Measurements from ENCODE around the gene ETV2.
A peak's percentile ranks its signal among the peaks of the same experiment; 100 is the strongest.
"Not testable (repeated sequence)": the region's sequence is repeated elsewhere in the genome, so short reads cannot be mapped to it uniquely, and the experiment has no call there.

ETV2 gene

DNA sequence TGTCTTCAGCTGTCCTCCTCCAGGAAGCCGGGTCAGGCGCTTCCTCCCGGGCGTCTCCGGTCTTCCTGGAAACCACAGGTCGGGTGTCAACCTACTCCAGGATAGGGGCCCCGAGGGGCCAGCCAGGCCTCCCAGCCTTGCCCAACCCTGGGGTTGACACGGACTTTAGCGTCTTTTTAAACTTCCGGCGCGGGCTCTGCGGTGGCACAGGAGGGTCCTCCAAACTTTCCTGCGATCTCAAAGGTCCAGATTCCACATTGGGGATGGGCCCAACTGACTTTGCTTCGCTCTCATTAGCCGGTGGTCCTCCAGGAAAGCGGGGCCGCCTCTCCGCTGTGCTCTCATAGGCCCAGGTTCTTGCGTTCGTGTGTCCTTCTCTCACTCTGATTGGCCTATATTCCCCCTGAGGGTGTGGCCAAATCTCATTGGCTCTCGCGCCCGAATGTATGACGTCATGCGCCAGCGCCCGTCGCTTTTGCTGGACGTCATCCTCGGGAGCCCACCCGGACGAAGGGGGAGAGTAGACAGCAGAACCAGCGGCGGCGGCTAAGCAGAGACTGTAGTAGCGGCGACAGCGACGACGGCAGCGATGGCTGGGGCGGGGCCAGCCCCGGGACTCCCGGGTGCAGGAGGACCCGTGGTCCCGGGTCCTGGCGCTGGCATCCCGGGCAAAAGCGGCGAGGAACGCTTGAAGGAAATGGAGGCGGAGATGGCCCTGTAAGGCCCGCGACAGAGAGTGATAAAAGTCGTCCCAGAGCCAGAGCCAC lies 12.8 kb upstream of the ETV2 start, which contains the start of gene RBM42:
RBM42 (plus strand) TSS at position 472 of the 767 bp plus-strand sequence; CDS start at position 590, 118 bp downstream.
- peak; percentile 96 to 97 for DNase-seq

DNA sequence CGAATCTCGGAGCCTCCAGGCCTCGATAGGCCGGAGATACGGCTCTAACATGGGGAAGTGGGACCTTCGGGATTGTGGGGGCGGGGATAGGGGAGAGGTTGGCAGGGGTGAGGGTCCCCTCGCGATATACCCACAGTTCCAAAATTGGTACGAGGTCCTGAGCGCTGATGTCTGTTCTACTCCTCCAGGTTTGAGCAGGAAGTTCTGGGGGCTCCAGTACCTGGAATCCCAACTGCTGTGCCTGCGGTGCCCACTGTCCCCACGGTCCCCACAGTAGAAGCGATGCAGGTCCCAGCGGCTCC lies 12.3 kb upstream of the ETV2 start:
- no peak for DNase-seq

DNA sequence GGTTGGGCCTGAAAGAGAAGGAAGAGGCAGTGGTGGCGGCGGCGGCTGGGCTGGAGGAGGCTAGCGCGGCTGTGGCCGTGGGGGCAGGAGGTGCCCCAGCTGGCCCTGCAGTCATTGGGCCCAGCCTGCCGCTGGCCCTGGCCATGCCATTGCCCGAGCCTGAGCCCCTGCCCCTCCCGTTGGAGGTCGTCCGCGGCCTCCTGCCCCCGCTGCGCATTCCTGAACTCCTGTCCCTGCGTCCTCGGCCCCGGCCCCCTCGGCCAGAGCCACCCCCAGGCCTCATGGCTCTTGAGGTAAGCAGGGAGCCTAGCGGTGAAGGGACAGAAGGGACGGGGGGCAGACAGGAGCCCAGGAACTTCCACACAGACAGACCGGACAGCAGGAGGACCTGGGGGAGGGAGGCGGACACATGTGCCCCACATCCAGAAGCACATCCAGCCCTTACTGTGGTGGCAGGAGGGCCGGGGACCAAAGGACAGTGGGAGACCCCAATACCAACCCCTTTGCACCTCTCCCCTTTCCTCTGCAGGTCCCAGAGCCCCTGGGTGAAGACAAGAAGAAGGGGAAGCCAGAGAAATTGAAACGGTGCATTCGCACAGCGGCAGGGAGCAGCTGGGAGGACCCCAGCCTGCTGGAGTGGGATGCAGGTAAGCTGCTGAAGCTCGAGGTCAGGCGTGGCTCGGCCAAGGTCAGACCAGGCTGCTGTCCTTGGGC lies 7.7 kb upstream of the ETV2 start:
- DNase-seq = no peak

DNA sequence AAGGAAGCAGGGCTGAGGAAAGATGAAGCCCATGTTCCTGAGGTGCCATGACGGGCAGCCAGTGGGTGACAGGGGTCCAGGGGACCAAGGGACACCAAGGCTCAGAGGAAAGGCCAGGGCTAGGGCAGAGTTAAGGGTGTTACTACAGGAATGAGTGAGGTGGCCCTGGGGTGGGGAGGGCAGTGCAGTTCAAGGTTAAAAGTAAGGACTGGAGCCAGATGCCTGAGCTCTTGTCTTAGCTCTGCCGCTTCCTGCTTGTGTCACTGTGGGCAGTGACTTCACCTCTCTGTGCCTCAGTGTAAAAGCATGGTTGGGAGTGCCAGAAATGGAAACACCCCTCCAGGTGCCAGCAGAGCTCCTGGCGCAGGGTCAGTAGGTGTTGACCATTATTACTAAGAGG lies 4.9 kb upstream of the ETV2 start:
- DNase-seq = no peak

DNA sequence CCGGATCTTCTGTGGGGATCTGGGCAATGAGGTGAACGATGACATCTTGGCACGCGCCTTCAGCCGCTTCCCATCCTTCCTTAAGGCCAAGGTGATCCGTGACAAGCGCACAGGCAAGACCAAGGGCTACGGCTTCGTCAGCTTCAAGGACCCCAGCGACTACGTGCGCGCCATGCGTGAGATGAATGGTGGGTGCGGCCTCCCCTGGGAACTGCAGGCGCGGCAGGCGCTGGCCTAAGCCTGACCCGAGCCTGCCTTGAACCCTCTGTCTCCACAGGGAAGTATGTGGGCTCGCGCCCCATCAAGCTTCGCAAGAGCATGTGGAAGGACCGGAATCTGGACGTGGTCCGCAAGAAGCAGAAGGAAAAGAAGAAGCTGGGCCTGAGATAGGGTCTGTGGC lies 4.4 kb upstream of the ETV2 start:
- no peak for DNase-seq

DNA sequence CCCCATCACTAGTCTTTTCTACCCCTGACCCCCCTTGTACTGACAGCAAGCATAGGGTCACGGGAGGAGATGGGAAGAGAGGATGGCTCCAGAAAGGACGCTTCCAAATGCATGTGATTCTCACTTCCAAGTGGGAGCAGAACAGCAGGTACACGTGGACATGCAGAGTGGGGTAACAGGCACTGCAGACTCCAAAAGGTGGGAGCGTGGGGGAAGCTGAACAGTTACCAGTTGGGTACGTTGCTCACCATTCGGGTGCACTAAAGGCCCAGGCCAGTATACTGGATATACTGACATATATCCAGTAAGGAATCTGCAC lies 2.3 kb upstream of the ETV2 start:
- DNase-seq = no peak

DNA sequence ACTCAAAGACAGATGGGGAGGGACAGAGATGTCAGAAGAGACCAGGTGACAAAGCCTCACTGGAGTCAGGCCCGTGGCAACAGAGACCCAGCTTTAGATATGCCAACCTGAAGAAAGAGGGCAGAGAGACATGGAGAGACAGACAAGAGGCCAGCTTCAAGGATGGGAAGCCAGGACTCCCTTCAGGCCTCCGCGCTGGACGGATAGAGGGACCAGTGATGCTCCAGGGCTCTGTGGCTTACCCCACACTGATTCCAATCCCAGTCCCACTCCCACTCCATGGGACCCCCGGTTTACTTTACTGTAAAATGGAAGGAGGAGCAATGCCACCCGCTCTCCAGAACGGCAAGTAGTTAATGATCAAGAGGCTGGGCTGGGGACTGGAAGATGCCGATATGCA lies 1.7 kb upstream of the ETV2 start:
- no peak for DNase-seq

DNA sequence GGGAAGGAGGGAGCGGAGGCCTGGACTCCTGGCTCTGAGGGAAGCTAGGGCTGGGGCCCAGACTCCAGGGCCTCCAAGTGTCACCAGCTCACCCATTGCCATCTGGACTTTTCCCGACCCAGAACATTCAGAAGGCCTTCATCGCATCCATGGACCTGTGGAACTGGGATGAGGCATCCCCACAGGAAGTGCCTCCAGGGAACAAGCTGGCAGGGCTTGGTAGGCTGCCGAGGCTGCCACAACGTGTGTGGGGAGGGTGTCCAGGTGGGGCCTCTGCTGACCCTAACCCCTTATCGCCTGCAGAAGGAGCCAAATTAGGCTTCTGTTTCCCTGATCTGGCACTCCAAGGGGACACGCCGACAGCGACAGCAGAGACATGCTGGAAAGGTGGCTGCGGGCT lies 767 bp downstream of the ETV2 start:
- no peak for DNase-seq

GRCh38 chr19:35642798-35643254 lies 1.3 kb downstream of the ETV2 start:
- DNase-seq = no peak

GRCh38 chr19:35643255-35644205 lies 2.0 kb downstream of the ETV2 start:
- DNase-seq = peak; percentile 66 to 71

GRCh38 chr19:35644206-35644986 lies 2.9 kb downstream of the ETV2 start:
- DNase-seq = peak; percentile 84 to 89

GRCh38 chr19:35644987-35645679 lies 3.6 kb downstream of the ETV2 start:
- peak; percentile 53 to 57 for DNase-seq

GRCh38 chr19:35645680-35646511 lies 4.4 kb downstream of the ETV2 start:
- DNase-seq = no peak

DNA sequence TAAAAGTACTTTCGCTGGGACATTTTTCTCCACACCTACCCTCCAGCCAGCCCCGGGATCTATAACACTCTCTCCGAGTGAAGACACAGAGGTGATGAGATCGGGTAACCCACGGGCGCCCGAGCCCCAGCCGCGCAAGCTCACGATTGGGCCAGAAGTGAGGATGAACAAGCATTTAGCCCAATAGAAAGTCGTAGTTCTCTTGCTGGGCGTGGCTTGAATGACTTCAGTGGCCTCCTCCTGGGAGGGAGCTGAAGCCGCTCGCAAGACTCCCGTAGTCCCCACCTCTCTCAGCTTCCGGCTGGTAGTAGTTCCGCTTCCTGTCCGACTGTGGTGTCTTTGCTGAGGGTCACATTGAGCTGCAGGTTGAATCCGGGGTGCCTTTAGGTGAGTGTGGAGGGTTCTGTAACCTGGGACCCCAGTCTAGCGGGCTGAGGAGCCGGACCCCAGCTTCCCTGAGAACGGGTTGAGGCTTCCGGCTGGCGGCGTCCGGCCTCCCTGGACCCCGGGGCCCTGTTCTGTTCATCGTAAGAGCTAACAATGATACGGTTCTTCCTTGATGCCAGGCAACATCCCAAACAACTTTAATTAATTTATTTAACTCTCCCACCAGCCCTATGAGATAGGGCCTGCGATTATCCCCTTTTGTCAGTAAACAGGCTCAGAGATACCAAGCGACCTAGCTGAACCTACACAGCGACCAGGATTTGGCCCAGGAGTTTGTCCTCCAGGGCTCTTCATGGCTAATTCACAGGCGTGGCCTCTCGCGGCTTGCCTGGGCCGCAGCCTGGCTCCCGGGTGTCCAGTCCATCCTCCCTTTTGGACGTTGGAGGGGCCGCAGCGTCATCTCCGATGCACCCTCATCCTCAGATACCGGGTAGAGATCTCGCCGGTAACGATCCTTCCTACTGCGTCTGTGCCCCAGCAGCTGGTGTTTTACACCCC lies 6.7 kb downstream of the ETV2 start, which contains the start of gene COX6B1:
COX6B1 (plus strand) TSS at position 307 of the 945 bp plus-strand sequence. CDS start 2,921 bp downstream, outside the sequence.
- peak; percentile 97 to 98 for DNase-seq

DNA sequence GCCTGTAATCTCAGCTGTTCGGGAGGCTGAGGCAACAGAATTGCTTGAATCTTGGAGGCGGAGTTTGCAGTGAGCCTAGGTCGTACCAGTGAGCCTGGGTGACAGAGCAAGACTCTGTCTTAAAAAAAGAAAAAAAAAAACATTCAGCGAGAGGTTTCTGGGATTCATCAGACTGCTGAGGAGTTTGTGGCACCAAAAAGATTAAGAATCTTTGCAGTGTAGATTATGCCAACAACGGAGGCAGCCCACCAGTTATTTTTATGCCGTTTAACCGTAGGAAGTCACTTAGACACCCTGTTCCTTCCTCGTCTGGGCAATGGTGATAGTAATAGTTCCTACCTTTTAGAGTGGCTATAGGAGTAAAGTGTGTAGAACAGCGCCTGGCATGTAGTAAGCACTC lies 9.0 kb downstream of the ETV2 start:
- no peak for DNase-seq

DNA sequence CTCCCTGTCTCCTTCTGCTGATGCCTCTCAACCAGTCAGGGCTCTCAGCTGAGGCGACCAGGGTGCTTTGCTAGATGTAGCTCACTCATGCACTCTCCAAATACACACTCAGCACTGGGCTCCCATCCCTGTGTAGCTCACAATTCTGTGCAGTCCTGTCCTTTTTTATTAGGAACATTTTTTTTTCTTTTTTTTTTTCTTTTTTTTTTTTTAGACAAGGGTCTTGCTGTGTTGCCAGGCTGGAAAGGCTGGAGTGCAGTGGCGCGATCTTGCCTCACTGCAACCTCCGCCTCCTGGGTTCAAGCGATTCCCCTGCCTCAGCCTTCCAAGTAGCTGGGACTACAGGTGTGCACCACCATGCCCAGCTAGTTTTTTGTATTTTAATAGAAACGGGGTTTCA lies 13.3 kb downstream of the ETV2 start:
- DNase-seq = not testable (repeated sequence)

GRCh38 chr19:35655600-35655999 lies 14.1 kb downstream of the ETV2 start:
- no peak for DNase-seq

GRCh38 chr19:35656700-35657099 lies 15.2 kb downstream of the ETV2 start:
- DNase-seq = no peak

GRCh38 chr19:35657904-35658700 lies 16.6 kb downstream of the ETV2 start:
- no peak for DNase-seq

Data from AML-193 (cell line).